ENCODE measurements around the gene PPFIA1. TPM values are rescaled to one million over a fixed set of nuclear protein-coding genes. Genes with fewer than 3 reads are reported as not detected.
A peak's percentile ranks its signal among the peaks of the same experiment; 100 is the strongest.
"Not testable (repeated sequence)": the region's sequence is repeated elsewhere in the genome, so short reads cannot be mapped to it uniquely, and the experiment has no call there.

PPFIA1 gene
- total RNA-seq, 1 donor from 2014 or later = 42.8 TPM

DNA sequence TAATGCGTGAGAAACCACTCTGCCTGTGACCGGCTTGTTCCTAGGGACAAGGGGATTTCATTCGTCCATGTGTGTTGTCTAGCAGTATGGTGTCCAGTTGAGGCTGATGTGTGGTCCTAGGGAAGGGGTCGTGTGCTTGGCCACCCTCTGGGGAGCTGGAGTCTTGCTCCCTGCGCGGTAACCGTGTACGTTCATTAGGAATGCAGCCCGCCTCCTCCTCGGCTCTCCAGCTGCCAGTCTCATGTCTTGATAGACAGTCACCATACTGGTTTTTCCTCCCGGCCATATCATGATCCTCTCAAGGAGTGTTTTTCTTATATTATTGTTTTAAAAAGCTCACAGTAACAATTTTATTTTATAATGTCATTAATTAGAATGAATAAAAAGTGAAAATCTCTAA is 133.8 kb downstream of the PPFIA1 start:
- intact Hi-C loops (cut with DNase I) = no loop called here
- DNase-seq (ENCODE audit: low spot score) = no peak

DNA sequence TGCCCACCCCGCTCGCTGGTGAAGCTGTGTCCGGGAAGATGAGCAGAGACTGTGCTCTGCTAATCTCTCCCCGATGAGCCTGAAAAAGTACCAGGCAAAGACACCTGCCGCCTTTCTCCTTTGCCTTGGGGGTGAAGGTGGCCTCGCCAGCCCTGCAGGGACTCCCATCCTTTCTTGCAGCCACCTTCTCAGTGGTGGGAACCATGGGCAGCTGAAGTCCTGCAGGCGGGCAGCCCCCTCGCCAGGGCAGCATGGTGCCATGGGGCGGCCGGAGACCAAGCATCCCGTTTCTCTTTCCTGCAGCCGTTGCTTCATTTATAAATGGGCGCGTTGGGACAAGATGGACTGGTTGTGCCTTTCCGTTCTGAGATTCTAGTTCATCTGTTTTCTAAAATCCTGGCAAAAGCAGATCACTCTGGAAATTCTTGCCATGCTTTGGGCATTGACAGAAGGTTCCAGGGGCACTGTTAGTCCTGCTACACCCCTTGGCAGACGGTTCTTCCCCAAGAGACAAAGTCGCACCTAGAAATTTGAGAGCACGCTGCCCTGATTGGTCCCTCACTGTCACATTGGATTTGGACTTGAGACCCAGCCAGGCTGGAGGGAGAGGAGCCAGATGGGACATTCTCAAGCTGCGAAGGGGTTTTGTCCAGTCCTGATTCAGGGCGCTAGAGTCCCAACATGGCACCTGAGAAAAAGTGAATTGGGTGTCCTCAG is 135.3 kb downstream of the PPFIA1 start:
- DNase-seq (ENCODE audit: low spot score) = no peak
- intact Hi-C loops (cut with DNase I) = no loop called here

DNA sequence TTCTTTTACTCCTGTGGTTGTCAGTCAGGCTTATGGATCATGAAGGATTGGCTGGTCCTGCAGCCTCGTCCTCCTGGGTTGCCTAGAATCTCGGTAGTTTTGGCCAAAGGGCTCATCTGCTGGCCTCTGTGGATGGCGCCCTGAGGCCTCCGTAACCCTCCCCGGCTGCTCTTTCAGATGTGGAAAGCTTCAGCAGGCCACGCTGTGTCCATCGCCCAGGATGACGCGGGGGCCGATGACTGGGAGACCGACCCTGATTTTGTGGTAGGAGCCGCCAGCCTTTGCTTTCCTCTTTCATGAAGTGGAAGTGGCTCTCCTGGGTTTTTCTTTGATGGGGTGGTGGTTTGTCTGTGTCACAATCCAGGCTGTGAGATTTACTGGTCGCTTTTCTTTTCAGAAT is 136.6 kb downstream of the PPFIA1 start:
- intact Hi-C loops (cut with DNase I) = no loop called here
- DNase-seq (ENCODE audit: low spot score) = no peak

DNA sequence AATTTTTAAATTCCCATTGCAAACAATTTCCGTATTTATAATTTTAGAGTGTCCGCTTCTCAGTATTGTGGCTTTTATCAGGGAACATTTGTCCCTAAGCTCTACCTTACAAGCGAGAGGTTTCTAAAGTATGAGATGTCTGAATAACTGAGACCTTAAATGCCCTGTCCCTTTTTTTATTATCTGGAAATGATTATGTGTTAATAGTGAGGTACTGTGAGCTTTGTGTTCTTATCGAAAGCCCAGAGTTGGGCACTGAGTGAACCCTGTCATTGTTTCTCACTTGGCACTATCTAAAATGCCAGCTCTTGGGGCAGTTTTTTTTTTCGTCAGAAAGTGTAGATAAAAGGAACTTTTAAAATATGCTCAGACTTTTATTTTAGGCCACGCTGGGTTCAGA is 137.3 kb downstream of the PPFIA1 start:
- intact Hi-C loops (cut with DNase I) = no loop called here
- DNase-seq (ENCODE audit: low spot score) = no peak

DNA sequence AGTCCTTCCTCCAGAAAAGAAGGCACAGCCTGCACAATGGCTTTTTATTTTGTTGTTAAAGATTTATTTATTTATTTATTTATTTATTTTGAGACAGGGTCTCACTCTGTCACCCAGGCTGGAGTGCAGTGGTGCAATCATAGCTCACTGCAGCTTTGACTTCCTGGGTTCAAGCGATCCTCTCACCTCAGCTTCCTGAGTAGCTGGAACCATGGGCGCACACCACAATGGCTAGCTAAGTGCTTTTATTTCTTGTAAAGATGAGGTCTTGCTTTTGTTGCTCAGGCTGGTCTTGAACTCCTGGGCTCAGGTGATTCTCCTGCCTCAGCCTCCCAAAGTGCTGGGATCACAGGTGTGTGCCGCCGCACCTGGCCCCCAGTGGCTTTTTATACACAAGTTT is 137.8 kb downstream of the PPFIA1 start:
- DNase-seq (ENCODE audit: low spot score); intact Hi-C loops (cut with DNase I): not testable (repeated sequence)

DNA sequence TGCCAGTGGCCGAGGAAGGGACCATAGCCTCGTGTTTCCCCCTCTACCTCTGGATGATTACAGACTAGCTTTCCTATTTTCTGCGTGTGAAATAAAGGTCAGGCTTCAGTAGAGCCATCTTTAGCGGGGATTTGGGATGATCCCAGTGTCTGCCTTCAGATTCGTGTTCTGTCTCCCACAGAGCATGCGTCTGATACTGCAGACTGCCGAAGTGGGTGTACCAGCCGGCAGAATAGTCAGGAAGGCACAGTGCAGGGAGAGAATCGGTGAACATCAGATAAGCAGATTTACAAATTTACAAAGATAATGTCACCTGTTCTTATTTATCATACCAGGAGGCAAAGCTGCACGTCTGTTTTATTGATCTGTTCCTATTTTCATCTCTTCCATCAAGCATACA is 138.9 kb downstream of the PPFIA1 start:
- DNase-seq (ENCODE audit: low spot score) = no peak
- intact Hi-C loops (cut with DNase I) = no loop called here

DNA sequence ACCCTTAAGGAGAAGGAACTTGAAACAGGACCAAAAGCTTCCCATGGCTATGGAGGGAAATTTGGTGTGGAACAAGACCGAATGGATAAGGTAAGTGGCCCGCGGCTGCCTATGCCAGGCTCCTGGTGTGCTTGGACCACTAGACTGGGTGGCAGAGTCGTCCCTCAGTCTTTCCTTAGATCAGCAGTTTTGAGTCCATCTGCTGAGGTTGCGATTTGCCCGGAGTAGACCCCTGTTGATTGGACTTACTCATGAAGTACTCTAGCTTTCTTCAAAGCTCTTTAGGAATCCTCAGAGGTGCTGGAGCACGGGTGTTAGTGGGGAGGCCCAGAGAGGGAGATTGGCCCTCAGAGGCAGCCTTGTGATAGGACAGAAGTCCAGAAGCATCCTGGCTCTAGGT is 139.4 kb downstream of the PPFIA1 start:
- DNase-seq (ENCODE audit: low spot score) = no peak
- intact Hi-C loops (cut with DNase I) = no loop called here

DNA sequence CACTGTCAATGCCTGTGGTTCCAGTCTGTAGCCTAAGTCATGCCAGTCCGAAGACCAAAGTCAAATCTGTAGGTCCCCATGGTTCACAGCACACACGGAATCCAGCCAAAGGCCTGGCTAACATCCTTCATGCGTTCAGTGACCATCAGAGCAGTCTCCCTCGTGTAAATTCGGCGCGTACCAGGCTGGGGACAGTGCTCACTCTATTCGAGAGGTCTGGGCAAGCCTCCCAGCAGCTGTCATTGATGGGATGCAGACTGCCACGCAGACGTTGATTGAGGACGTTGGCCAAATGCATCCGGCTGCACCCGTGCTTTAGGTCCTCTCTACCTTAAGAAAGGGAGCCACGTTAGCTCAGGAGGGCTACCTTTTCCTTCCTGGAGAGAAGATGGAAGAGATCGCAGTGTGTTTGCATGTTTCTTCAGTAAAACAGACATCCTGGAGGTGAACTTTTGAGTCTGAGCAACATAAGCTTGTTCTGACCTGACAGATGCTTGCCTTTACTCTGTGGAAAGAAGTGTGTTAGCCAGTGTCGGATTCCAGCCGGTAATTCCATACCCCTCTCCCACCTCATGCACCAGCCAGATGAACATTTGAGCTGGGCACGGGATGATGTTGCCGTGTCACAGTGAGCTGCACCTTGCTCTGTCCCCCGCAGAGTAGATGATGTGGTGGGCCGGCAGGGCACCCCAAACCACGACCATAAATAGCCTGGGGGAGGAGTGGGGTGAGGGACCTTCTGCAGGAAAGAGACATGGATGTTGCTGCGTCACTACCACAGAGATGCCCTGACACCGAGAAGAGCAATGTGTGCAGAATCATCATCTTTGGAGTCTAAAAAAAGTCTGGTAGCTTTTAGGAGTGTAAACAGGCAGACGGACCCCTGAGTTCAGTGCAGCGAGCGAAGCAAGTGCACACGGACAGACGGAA is 140.1 kb downstream of the PPFIA1 start:
- intact Hi-C loops (cut with DNase I) = no loop called here
- peak; percentile 89 for DNase-seq (ENCODE audit: low spot score)

DNA sequence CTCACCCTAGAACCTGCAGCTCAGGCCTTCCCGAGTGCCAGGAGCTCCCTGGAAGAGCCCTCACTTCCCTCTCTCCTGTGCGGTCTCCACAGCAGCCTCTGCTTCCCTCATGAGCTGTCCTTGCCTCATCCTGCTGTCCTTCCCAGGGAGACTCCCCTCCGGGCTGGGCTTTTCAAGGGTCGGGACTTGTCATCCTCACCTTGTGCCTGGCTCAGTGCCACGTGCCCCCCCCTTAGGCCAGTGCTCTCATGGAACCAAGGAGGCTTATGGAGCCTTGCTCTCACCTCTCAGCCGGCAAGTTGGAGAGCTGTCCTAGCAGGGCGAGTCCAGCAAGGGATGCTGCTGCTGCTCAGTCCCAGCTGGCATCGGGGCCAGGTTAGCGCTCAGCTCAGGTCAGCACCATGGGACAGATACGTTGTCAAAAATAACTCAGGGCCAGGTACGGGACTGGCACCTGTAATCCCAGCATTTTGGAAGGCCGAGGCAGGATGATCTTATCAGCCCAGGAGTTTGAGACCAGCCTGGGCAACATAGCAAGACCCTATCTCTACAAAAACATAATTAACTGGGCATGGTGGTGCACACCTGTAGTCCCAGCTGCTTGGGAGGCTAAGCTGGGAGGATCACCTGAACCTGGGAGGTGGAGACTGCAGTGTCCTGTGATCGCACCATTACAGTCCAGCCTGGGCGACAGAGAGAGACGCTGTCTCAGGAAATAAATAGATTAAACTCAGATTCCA is 141.4 kb downstream of the PPFIA1 start:
- intact Hi-C loops (cut with DNase I) = no loop called here
- DNase-seq (ENCODE audit: low spot score) = no peak

DNA sequence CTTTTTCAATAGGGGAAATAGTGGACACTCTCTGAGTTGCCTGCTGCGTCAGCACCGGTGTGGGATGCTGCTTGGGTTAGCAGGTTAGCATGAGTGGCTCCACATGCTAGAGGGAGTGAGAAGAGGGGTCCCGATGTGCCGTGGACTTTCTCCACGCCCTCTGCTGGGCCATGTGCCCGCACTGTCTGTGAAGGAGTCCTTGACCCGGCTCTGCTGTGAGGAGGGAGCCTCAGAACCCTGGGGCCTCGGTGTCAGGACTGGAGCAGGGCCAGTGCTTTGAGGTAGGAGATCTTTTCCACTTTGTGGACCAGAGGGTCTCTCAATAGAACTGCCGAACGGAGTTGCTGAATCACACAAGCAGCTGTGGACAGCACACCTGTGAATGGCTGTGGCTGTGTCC is 142.7 kb downstream of the PPFIA1 start:
- DNase-seq (ENCODE audit: low spot score) = no peak
- intact Hi-C loops (cut with DNase I) = no loop called here

DNA sequence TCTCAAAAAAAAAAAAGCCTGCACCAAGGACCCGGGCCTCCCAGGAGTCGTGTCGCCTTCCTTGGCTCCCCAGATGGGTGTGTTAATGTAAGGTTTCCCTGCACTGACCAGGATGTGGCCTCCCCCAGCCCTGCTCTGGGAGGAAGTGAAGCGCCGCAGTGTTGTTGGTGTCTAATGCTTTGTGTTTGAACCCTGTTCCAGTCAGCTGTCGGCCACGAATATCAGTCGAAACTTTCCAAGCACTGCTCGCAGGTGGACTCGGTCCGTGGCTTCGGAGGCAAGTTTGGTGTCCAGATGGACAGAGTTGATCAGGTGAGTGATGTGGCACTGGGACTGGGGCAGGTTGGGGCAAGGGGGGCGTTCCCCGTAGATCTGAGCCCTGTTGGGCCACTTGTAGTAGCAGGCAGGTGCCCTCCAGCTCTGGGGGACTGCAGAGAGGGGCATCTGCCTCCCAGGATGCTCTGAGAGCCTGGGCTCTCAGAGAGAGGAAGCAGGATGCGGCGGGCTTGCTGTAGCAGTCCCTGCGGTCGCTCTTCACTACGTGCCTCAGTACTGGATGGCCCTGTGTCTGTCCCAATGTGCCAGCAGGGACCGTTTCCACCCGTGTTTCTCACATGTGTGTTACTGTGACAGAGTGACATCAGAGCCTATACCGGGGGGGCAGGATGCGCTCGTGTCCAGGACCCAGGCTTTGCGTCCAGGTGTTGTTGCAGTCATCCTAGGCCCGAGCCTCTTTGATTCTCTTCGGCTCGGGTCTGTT is 144.0 kb downstream of the PPFIA1 start:
- intact Hi-C loops (cut with DNase I) = no loop called here
- no peak for DNase-seq (ENCODE audit: low spot score)

DNA sequence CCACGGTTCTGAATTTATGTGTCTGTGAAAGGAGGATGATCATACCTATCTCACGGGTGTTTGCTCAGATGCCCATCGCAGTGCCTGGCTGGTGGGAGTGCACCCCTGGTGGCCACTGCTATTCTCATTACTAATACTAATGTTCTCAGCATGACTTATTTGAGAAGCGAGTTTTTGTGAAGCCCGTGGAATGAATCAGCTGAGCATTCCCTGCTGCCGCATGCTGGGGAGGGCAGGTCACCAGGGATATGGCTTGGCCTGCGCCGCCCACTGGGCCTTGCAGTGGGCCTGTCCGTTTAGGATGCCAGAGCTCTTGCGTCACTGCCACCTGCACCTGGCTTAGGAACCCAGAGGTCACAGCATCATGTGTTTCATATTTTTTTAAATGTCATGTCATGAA is 144.7 kb downstream of the PPFIA1 start:
- DNase-seq (ENCODE audit: low spot score) = no peak
- intact Hi-C loops (cut with DNase I) = no loop called here

DNA sequence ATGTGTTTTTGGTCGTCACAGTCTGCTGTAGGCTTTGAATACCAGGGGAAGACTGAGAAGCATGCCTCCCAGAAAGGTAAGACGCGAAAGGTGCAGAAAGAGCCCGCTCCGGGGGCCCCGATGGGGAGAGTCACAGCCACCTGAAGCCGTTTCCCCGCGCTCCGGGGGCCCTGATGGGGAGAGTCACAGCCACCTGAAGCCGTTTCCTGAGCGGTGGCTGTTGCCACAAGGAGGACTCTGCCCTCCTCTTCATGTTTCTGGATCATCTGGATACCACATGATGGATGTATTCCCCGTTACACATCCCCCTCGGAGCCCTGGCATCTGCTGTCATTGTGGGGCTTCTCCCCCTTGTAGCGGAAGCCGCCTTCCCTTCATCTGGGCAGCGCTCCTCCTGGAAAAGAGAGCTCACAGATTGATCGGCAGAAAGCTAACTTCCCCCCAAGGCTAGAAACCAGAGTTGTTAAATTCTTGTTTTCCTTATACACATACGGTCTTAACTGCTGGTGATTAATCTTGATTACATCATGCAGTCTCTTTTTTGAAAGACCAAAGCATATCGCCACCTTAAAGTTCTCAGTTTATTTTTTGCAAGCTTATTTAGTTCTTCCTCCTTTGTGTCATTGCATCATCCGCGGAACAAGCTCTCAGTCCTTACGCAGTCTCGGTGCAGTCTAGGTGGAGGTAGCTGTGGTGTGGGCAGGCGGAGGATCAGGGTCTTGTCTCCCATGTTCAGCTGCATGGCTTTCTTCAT is 145.3 kb downstream of the PPFIA1 start:
- DNase-seq (ENCODE audit: low spot score) = no peak

DNA sequence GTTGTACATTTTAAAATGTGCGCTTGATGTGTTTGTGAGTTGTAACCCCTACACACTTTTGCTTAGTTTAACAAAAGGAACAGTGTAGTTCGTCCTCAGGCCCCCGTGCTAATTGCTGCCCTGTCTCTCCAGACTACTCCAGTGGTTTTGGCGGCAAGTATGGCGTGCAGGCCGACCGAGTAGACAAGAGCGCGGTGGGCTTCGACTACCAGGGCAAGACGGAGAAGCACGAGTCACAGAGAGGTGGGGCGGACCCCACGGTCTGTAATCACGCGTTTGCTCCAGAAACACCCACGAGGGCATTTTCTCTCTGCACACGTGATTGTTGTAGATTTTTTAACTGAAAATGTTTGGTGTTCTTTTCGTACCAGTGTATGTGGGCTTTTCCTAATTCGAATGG is 146.4 kb downstream of the PPFIA1 start:
- intact Hi-C loops (cut with DNase I) = no loop called here
- no peak for DNase-seq (ENCODE audit: low spot score)

More for the DNA sequence above, 145.3 kb downstream of the PPFIA1 start:
- intact Hi-C loops (cut with DNase I) = no loop called here

DNA sequence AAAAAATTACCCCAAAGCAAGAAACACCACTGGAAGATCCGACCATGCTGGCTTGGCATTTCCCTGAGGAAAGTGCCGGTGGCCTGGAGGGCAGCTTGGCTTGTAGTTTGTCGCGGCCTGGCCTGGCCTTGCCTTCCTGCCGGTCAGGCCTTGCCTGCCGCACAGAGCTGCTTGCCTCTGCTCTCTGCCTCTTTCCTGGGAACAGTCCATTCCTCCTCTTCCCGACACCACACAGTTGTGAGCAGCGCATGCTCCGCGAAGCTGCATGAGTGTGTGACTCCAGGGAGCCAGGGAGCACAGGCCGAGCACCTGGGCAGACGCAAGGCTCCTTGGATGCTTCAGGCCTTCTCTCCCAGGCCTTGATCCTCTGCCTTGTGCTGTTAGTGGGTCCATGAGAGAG is 147.6 kb downstream of the PPFIA1 start:
- intact Hi-C loops (cut with DNase I) = no loop called here

DNA sequence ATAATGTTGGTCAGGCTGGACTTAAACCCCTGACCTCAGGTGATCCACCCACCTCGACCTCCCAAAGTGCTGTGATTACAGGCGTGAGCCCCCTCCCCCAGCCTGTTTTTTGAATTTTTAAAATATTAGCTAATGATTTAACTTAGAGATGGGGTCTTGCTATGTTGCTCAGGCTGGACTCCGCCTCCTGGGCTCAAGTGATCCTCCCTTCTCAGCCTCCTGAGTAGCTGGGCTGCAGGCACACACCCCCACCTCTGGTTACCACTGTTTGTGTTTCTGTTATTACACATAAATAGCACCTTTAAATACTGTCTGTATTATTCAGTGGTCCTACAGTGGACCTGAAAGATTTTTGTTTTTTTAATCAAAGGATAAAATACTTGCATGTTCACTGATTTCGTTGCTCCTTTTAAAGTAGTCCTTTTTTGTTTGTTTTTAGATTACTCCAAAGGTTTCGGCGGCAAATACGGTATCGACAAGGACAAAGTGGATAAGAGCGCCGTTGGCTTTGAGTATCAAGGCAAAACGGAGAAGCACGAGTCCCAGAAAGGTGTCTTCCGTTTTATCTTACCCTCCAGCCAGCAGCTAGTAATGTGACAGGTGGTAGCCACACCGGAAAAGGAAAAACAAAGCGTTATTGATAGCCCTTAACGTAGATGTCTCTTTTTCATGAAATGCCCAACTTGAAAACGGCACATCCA is 149.0 kb downstream of the PPFIA1 start:
- no peak for DNase-seq (ENCODE audit: low spot score)
- intact Hi-C loops (cut with DNase I) = no loop called here

More for the DNA sequence above, 147.6 kb downstream of the PPFIA1 start:
- no peak for DNase-seq (ENCODE audit: low spot score)

DNA sequence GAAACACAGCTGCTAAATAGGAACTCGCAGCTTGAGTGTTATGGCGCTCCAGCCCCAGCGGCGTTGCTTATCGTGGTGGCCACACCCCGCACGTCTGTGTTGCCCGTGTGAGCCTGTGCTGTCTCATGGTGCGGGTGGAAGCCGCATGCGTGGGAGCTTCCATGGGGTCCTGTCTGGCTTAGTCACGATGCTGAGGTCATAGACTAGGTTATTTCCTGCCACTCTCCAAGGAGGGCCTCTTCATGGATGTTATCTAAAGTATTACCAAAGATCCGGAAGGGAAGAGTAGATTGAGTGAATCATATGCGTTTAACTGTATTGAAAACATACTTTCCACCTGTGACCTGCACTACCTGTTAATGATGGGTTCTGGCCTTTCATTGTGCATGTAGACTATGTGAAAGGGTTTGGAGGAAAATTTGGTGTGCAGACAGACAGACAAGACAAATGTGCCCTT is 149.5 kb downstream of the PPFIA1 start:
- intact Hi-C loops (cut with DNase I) = no loop called here
- DNase-seq (ENCODE audit: low spot score) = no peak

DNA sequence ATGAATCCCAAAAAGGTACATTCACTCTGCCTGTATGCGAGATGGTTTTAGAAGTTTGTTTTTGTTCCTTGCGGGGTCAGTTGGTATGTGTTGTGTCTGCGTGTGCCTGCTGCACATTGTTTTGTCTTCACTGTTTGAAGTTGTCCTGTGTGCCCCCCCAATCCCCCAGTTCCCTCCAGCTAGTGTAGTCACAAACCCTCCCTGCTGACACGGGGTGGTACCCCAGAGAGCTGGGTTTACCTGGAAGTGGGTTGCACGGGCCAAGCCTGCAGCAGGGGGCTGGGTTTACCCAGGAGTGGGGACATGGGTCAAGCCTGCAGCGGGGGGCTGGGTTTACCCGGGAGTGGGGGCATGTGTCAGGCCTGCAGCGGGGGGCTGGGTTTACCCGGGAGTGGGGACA is 150.0 kb downstream of the PPFIA1 start:
- intact Hi-C loops (cut with DNase I) = no loop called here
- no peak for DNase-seq (ENCODE audit: low spot score)

Data from cardiac septum (tissue), 1 donor.